Neural cell (in vitro differentiated cells): ENCODE results near the gene PRDX3. TPM values are rescaled to one million over a fixed set of nuclear protein-coding genes. Genes with fewer than 3 reads are reported as not detected.

Experiments used
- H2AFZ ChIP-seq: fragments of 200-600, 300-800 bp; sonication (generic), shearing (Covaris generic); 2 replicates; pipeline ENCODE4 v1.6.0; 2014; ENCODE audit warnings: low read depth, mild to moderate bottlenecking, antibody characterized with exemption, low read length, moderate library complexity
- H3F3A ChIP-seq: fragments of 200-600 bp; shearing (Covaris generic); 2 replicates; pipeline ENCODE4 v1.6.1; 2016; ENCODE audit warnings: mild to moderate bottlenecking, moderate library complexity, mixed read lengths, antibody characterized with exemption, low read length; ENCODE audit not compliant: insufficient read depth, poor library complexity, severe bottlenecking
- H3K27ac ChIP-seq: fragments of 200-600, 300-800 bp; sonication (generic), shearing (Covaris generic); 2 replicates; pipeline ENCODE4 v1.5.1; 2014; ENCODE audit warnings: mild to moderate bottlenecking, low read length, moderate library complexity
- H3K27me3 ChIP-seq: fragments of 300-800, 200-600 bp; sonication (generic), shearing (Covaris generic); 2 replicates; pipeline ENCODE4 v1.6.0; 2014; ENCODE audit warnings: mild to moderate bottlenecking, low read depth, low read length, moderate library complexity; ENCODE audit not compliant: insufficient read depth
- H3K36me3 ChIP-seq: fragments of 300-800, 200-600 bp; sonication (generic), shearing (Covaris generic); 2 replicates; pipeline ENCODE4 v1.5.1; 2014; ENCODE audit warnings: mild to moderate bottlenecking, antibody characterized with exemption, low read length, moderate library complexity; ENCODE audit not compliant: insufficient read depth
- H3K4me2 ChIP-seq: fragments of 300-800, 200-600 bp; sonication (generic), shearing (Covaris generic); 2 replicates; pipeline ENCODE4 v1.6.0; 2014; ENCODE audit warnings: mild to moderate bottlenecking, low read length
- H3K4me3 ChIP-seq: fragments of 300-800, 200-600 bp; sonication (generic), shearing (Covaris generic); 2 replicates; pipeline ENCODE4 v1.5.1; 2014; ENCODE audit warnings: mild to moderate bottlenecking, low read length, moderate library complexity
- H3K79me2 ChIP-seq: fragments of 200-600 bp; shearing (Covaris generic); replicated peaks from 2 replicates; pipeline ENCODE4 v1.6.0; 2014; ENCODE audit warnings: mild to moderate bottlenecking, low read length, moderate library complexity; ENCODE audit not compliant: insufficient read depth
- H3K9ac ChIP-seq: fragments of 300-800, 200-600 bp; sonication (generic), shearing (Covaris generic); 2 replicates; pipeline ENCODE4 v1.6.1; 2016; ENCODE audit warnings: mild to moderate bottlenecking, low read length, mixed read lengths
- H3K9me2 ChIP-seq: fragments of 200-600 bp; shearing (Covaris generic); 2 replicates; pipeline ENCODE4 v1.6.1; 2016; ENCODE audit warnings: mild to moderate bottlenecking, low read length, mixed read lengths; ENCODE audit not compliant: insufficient read depth
- H3K9me3 ChIP-seq: fragments of 200-600, 300-800 bp; sonication (generic), shearing (Covaris generic); 2 replicates; pipeline ENCODE4 v1.6.1; 2016; ENCODE audit warnings: mild to moderate bottlenecking, mixed run types, low read length, moderate library complexity, mixed read lengths
- H4K20me1 ChIP-seq: fragments of 200-600 bp; shearing (Covaris generic); 2 replicates; pipeline ENCODE4 v1.6.1; 2016; ENCODE audit warnings: mild to moderate bottlenecking, mixed run types; ENCODE audit not compliant: insufficient read depth
- EP300 ChIP-seq: fragments of 450-650 bp; conservative IDR thresholded peaks from 2 replicates; pipeline ENCODE4 v1.6.1; 2014; ENCODE audit warnings: antibody characterized with exemption, mild to moderate bottlenecking, moderate library complexity; ENCODE audit not compliant: poor library complexity, severe bottlenecking
- EZH2 ChIP-seq: fragments of 200-600, 300-800 bp; shearing (Covaris generic), sonication (generic); IDR thresholded peaks from 2 replicates; pipeline ENCODE4 v1.6.1; 2014; ENCODE audit warnings: antibody characterized with exemption, low read length, borderline replicate concordance, mild to moderate bottlenecking; ENCODE audit not compliant: insufficient read depth, poor library complexity, severe bottlenecking
- MXI1 ChIP-seq: fragments of 450-650 bp; conservative IDR thresholded peaks from 2 replicates; pipeline ENCODE4 v1.6.1; 2014; ENCODE audit warnings: antibody characterized with exemption, mild to moderate bottlenecking; ENCODE audit not compliant: poor library complexity, severe bottlenecking
- POLR2AphosphoS5 ChIP-seq: IDR thresholded peaks from 2 replicates; pipeline ENCODE4 v1.6.1; 2012
- RAD21 ChIP-seq: fragments of 450-650 bp; conservative IDR thresholded peaks from 2 replicates; pipeline ENCODE4 v1.6.1; 2014; ENCODE audit warnings: antibody characterized with exemption, mild to moderate bottlenecking, moderate library complexity
- SMC3 ChIP-seq: fragments of 450-650 bp; conservative IDR thresholded peaks from 2 replicates; pipeline ENCODE4 v1.6.1; 2014; ENCODE audit warnings: antibody characterized with exemption, mild to moderate bottlenecking, moderate library complexity; ENCODE audit not compliant: poor library complexity
- TAF1 ChIP-seq: IDR thresholded peaks from 2 replicates; pipeline ENCODE4 v1.6.1; 2012; ENCODE audit warnings: low read depth
- polyA plus RNA-seq: library from polyadenylated mRNA; depleted of rRNA; stranded (reverse); fragments of >200 nt; gene quantifications from 2 replicates; pipeline ENCODE4 v1.2.3, GENCODE V29; 2014
- TF ChIP-seq, protein P1 (sequence below): IDR thresholded peaks from 2 replicates; pipeline ENCODE4 v1.6.1; 2012; ENCODE audit warnings: borderline replicate concordance
- TF ChIP-seq, protein P2 (sequence below): fragments of 450-650 bp; IDR thresholded peaks from 2 replicates; pipeline ENCODE4 v1.5.1; 2014; ENCODE audit warnings: antibody characterized with exemption, mild to moderate bottlenecking, moderate library complexity; ENCODE audit not compliant: poor library complexity, severe bottlenecking

PRDX3 gene
- polyA plus RNA-seq, 1 donor from 2014 or later, result 258 TPM

DNA sequence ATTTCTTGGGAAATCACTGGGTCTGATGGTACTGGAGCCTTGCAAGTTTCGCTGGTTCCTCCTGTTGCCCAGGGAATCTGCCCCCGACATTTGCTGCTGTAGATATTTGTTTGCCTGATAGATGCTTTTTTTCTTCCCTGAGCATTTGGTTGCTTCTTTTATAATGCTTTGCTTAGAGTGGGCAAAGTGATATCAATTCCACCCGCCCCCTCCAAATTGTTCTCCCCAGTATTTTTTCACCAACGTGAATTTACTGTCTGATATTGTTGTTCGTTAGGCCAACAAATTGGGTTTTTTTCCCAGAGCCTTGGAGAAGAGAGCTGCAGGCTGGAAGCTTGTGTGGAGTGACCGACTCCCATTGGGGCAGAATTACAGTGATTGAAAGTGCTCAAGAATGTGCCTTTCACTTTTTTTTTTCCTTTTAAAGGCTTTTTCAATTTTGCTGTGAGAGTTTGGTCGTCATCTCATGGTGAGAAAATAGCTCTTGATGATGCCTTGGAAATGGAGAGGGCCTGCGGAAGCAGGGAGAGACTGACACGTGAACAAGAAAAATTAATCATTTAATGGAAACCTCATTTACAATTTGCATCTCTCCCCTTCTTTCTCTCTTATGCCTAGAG is 31.2 kb upstream of the PRDX3 start:
- Histone ChIP-seq H3K4me3 (peak overlapping the region; percentile 77), H3K9ac (peak overlapping the region; percentile 84)

DNA sequence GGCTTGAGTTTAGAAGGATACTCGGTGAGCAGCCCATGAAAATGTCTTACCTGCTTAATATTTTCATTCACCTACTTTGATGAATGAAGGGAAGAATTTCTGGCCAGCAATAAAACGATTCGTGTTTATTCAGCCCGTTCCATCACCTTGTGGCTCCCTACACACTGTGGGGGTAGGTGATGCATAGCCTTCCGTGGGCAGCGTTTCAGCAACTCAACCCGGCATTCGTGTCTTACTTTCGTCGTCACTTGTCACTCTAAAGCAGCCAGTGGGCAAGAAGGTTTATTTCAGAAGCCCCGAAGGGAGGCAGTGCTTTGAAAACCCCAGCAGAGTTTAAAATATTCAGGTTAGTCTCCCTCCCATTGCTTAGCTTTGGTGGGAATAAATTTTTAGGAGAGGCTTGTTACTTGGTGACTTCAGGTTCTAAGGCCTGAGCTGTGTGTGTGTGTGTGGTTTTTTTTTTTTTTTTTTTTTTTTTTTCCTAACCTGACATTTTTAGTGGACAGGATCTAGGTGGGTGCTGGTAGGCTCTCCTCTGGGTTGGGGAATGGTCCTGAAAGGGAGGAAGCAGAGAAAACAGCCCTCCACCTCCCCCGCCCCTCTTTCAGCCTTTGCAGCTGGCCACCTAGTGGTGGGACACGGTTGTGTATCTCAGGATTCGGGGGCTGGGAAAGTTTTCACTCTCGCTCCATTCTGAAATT is 30.6 kb upstream of the PRDX3 start:
- no peaks in the 10 kb centered on the region for H3K27me3 ChIP-seq
- peaks cover 11% of the 10 kb centered on the region for H3K79me2 ChIP-seq
- no peaks in the 10 kb centered on the region for H3K9me2 ChIP-seq
- H3K4me3 ChIP-seq, result peak overlapping the region; percentile 77
- H4K20me1 ChIP-seq, result no peaks in the 10 kb centered on the region
- peak overlapping the region; percentile 84 for H3K9ac ChIP-seq
- H3F3A ChIP-seq, result peaks cover 4% of the 10 kb centered on the region
- H2AFZ ChIP-seq, result no peak overlapping the region
- H3K9me3 ChIP-seq, result no peaks in the 10 kb centered on the region
- H3K36me3 ChIP-seq, result no peaks in the 10 kb centered on the region
- H3K4me2 ChIP-seq, result peak overlapping the region; percentile 80
- H3K27ac ChIP-seq, result peak overlapping the region; percentile 75
- TF ChIP-seq MXI1, result no peak
- TF ChIP-seq, protein P1, sequence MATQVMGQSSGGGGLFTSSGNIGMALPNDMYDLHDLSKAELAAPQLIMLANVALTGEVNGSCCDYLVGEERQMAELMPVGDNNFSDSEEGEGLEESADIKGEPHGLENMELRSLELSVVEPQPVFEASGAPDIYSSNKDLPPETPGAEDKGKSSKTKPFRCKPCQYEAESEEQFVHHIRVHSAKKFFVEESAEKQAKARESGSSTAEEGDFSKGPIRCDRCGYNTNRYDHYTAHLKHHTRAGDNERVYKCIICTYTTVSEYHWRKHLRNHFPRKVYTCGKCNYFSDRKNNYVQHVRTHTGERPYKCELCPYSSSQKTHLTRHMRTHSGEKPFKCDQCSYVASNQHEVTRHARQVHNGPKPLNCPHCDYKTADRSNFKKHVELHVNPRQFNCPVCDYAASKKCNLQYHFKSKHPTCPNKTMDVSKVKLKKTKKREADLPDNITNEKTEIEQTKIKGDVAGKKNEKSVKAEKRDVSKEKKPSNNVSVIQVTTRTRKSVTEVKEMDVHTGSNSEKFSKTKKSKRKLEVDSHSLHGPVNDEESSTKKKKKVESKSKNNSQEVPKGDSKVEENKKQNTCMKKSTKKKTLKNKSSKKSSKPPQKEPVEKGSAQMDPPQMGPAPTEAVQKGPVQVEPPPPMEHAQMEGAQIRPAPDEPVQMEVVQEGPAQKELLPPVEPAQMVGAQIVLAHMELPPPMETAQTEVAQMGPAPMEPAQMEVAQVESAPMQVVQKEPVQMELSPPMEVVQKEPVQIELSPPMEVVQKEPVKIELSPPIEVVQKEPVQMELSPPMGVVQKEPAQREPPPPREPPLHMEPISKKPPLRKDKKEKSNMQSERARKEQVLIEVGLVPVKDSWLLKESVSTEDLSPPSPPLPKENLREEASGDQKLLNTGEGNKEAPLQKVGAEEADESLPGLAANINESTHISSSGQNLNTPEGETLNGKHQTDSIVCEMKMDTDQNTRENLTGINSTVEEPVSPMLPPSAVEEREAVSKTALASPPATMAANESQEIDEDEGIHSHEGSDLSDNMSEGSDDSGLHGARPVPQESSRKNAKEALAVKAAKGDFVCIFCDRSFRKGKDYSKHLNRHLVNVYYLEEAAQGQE, result no peak
- TF ChIP-seq TAF1, result no peak
- peak; percentile 62 for TF ChIP-seq SMC3
- TF ChIP-seq RAD21, result peak; percentile 47
- no peak for TF ChIP-seq POLR2AphosphoS5
- TF ChIP-seq, protein P2, sequence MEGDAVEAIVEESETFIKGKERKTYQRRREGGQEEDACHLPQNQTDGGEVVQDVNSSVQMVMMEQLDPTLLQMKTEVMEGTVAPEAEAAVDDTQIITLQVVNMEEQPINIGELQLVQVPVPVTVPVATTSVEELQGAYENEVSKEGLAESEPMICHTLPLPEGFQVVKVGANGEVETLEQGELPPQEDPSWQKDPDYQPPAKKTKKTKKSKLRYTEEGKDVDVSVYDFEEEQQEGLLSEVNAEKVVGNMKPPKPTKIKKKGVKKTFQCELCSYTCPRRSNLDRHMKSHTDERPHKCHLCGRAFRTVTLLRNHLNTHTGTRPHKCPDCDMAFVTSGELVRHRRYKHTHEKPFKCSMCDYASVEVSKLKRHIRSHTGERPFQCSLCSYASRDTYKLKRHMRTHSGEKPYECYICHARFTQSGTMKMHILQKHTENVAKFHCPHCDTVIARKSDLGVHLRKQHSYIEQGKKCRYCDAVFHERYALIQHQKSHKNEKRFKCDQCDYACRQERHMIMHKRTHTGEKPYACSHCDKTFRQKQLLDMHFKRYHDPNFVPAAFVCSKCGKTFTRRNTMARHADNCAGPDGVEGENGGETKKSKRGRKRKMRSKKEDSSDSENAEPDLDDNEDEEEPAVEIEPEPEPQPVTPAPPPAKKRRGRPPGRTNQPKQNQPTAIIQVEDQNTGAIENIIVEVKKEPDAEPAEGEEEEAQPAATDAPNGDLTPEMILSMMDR, result peak; percentile 78
- TF ChIP-seq EP300, result no peak

More for the DNA sequence above, 31.2 kb upstream of the PRDX3 start:
- Histone ChIP-seq H3K27ac (peak overlapping the region; percentile 27), H3F3A (peaks cover 4% of the 10 kb centered on the region), H2AFZ (no peak overlapping the region), H3K9me2 (no peaks in the 10 kb centered on the region), H3K27me3 (no peaks in the 10 kb centered on the region), H3K79me2 (peaks cover 11% of the 10 kb centered on the region), H4K20me1 (no peaks in the 10 kb centered on the region), H3K36me3 (no peaks in the 10 kb centered on the region), H3K9me3 (no peaks in the 10 kb centered on the region), H3K4me2 (peak overlapping the region; percentile 80)
- TF ChIP-seq RAD21, result no peak
- TF ChIP-seq EZH2, result no peak
- peak; percentile 13 for TF ChIP-seq SMC3
- TF ChIP-seq MXI1, result no peak
- TF ChIP-seq, protein P2, result peak; percentile 43
- no peak for TF ChIP-seq EP300
- TF ChIP-seq TAF1, result no peak
- no peak for TF ChIP-seq POLR2AphosphoS5
- TF ChIP-seq, protein P1, result no peak
